RCC 7860 (cell line): Measurements from ENCODE around the gene PAPSS2.

Experiments
- DNase-seq: peaks from one replicate; pipeline ENCODE4 v3.0.0-alpha.2; 2015; ENCODE audit warnings: low spot score
- FAIRE-seq: peaks from 2 replicates; lab custom pipeline; 2012; peaks lifted over from hg19 to GRCh38; lab: Jason Lieb, UNC

The PAPSS2 gene

GRCh38 chr10:87771871-87772500 lies 112.3 kb downstream of the PAPSS2 start:
- DNase-seq (peak; percentile 30), FAIRE-seq (peak; percentile 90)

GRCh38 chr10:87775766-87776165 lies 116.1 kb downstream of the PAPSS2 start:
- FAIRE-seq = no peak

GRCh38 chr10:87776328-87776727 lies 116.7 kb downstream of the PAPSS2 start:
- DNase-seq (no peak), FAIRE-seq (no peak)

More at GRCh38 chr10:87775766-87776165, 116.1 kb downstream of the PAPSS2 start:
- no peak for DNase-seq

- DNase-seq (no peak), FAIRE-seq (no peak)
Observed at GRCh38 chr10:87781545-87781944, 121.9 kb downstream of the PAPSS2 start.

GRCh38 chr10:87782721-87783120 lies 123.0 kb downstream of the PAPSS2 start:
- no peak for DNase-seq

GRCh38 chr10:87786421-87786820 lies 126.7 kb downstream of the PAPSS2 start:
- no peak for FAIRE-seq

More at GRCh38 chr10:87782721-87783120, 123.0 kb downstream of the PAPSS2 start:
- FAIRE-seq = no peak

GRCh38 chr10:87790185-87790584 lies 130.5 kb downstream of the PAPSS2 start:
- FAIRE-seq = no peak
- no peak for DNase-seq

More at GRCh38 chr10:87786421-87786820, 126.7 kb downstream of the PAPSS2 start:
- DNase-seq = no peak

GRCh38 chr10:87794285-87794684 lies 134.6 kb downstream of the PAPSS2 start:
- DNase-seq (no peak), FAIRE-seq (no peak)
